HEK293T (cell line): ENCODE data around the gene COQ3.

ENCODE experiments used
- ARNT ChIP-seq: fragments of 450-650 bp; IDR thresholded peaks from 2 replicates; pipeline ENCODE4 v1.6.1; 2017; ENCODE audit warnings: mild to moderate bottlenecking
- BHLHE40 ChIP-seq: fragments of 450-650 bp; IDR thresholded peaks from 2 replicates; pipeline ENCODE4 v1.6.1; 2016; ENCODE audit warnings: mild to moderate bottlenecking, moderate library complexity, borderline replicate concordance
- CTBP1 ChIP-seq: fragments of 450-650 bp; IDR thresholded peaks from 2 replicates; pipeline ENCODE4 v1.6.1; 2016; ENCODE audit warnings: borderline replicate concordance
- ELF4 ChIP-seq: fragments of 450-650 bp; IDR thresholded peaks from 2 replicates; pipeline ENCODE4 v1.6.1; 2017; ENCODE audit warnings: antibody characterized with exemption
- FOXA1 ChIP-seq: fragments of 450-650 bp; IDR thresholded peaks from 2 replicates; pipeline ENCODE4 v1.6.1; 2016; ENCODE audit warnings: mild to moderate bottlenecking
- FOXK2 ChIP-seq: fragments of 450-650 bp; IDR thresholded peaks from 2 replicates; pipeline ENCODE4 v1.6.1; 2016; ENCODE audit warnings: mild to moderate bottlenecking
- FOXM1 ChIP-seq: fragments of 450-650 bp; IDR thresholded peaks from 2 replicates; pipeline ENCODE4 v1.6.1; 2017; ENCODE audit warnings: mild to moderate bottlenecking, borderline replicate concordance
- L3MBTL2 ChIP-seq: fragments of 450-650 bp; conservative IDR thresholded peaks from 2 replicates; pipeline ENCODE4 v1.6.1; 2016; ENCODE audit warnings: mild to moderate bottlenecking
- NFRKB ChIP-seq: fragments of 450-650 bp; IDR thresholded peaks from 2 replicates; pipeline ENCODE4 v1.6.1; 2016; ENCODE audit warnings: mild to moderate bottlenecking, moderate library complexity
- SP1 ChIP-seq: fragments of 450-650 bp; IDR thresholded peaks from 2 replicates; pipeline ENCODE4 v1.6.1; 2017
- SUZ12 ChIP-seq: fragments of 450-650 bp; IDR thresholded peaks from 2 replicates; pipeline ENCODE4 v1.6.1; 2016; ENCODE audit warnings: mild to moderate bottlenecking
- TARDBP ChIP-seq: fragments of 450-650 bp; IDR thresholded peaks from 2 replicates; pipeline ENCODE4 v1.6.1; 2016
- TF ChIP-seq, protein P1 (sequence below): fragments of 450-650 bp; IDR thresholded peaks from 2 replicates; pipeline ENCODE4 v1.6.1; 2016

GRCh38 chr6:99397287-99397686 is 3.3 kb upstream of the COQ3 start:
- TF ChIP-seq ELF4, result no peak
- TF ChIP-seq SUZ12, result no peak
- TF ChIP-seq TARDBP, result no peak
- TF ChIP-seq FOXK2, result no peak
- TF ChIP-seq ARNT, result no peak
- TF ChIP-seq SP1, result no peak
- TF ChIP-seq, protein P1, sequence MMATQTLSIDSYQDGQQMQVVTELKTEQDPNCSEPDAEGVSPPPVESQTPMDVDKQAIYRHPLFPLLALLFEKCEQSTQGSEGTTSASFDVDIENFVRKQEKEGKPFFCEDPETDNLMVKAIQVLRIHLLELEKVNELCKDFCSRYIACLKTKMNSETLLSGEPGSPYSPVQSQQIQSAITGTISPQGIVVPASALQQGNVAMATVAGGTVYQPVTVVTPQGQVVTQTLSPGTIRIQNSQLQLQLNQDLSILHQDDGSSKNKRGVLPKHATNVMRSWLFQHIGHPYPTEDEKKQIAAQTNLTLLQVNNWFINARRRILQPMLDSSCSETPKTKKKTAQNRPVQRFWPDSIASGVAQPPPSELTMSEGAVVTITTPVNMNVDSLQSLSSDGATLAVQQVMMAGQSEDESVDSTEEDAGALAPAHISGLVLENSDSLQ, result no peak
- no peak for TF ChIP-seq L3MBTL2
- no peak for TF ChIP-seq CTBP1
- no peak for TF ChIP-seq FOXM1
- no peak for TF ChIP-seq BHLHE40
- no peak for TF ChIP-seq FOXA1
- no peak for TF ChIP-seq NFRKB
